K562 (cell line): ENCODE measurements around the gene CD47. TPM values are rescaled to one million over a fixed set of nuclear protein-coding genes. Genes with fewer than 3 reads are reported as not detected.
A peak's percentile ranks its signal among the peaks of the same experiment; 100 is the strongest.

Source experiments
- ARID1B ChIP-seq: fragments of 450-650 bp; IDR thresholded peaks from 2 replicates; pipeline ENCODE4 v1.6.1; 2016; ENCODE audit warnings: antibody characterized with exemption, mild to moderate bottlenecking, inconsistent platforms
- CBFA2T3 ChIP-seq: fragments of 450-650 bp; IDR thresholded peaks from 2 replicates; pipeline ENCODE4 v1.6.1; 2017
- CREM ChIP-seq: IDR thresholded peaks from 2 replicates; pipeline ENCODE4 v1.6.1; 2014; ENCODE audit warnings: antibody characterized with exemption, low read depth
- FOXP1 ChIP-seq: sonication (generic); formaldehyde crosslinking; IDR thresholded peaks from 2 replicates; pipeline ENCODE4 v1.8.0; 2022; ENCODE audit warnings: mild to moderate bottlenecking, missing genetic modification reagents
- GABPA ChIP-seq: fragments of 200-800 bp; sonication (Bioruptor generic); conservative IDR thresholded peaks from 2 replicates; pipeline ENCODE4 v1.6.1; 2016; ENCODE audit warnings: low read depth, missing genetic modification characterization, missing compliant biosample characterization
- KLF1 ChIP-seq: fragments of 450-650 bp; IDR thresholded peaks from 2 replicates; pipeline ENCODE4 v1.6.1; 2016; ENCODE audit warnings: missing genetic modification characterization, missing compliant biosample characterization
- POLR3A ChIP-seq: IDR thresholded peaks from 2 replicates; pipeline ENCODE4 v1.6.1; 2011; ENCODE audit warnings: borderline replicate concordance, mild to moderate bottlenecking, moderate library complexity; ENCODE audit not compliant: insufficient read length, insufficient read depth; ENCODE audit errors: extremely low read depth
- SMARCA4 ChIP-seq: fragments of 450-650 bp; IDR thresholded peaks from 2 replicates; pipeline ENCODE4 v1.6.1; 2016
- SOX6 ChIP-seq: fragments of 450-650 bp; IDR thresholded peaks from 2 replicates; pipeline ENCODE4 v1.6.1; 2014; ENCODE audit warnings: mild to moderate bottlenecking
- SRF ChIP-seq, 2 experiments: fragments of 250-450, 450-650 bp in 1 of 2; sonication (Bioruptor Pico) in 1 of 2; sonication (generic) in 1 of 2; formaldehyde crosslinking; IDR thresholded peaks; 2 replicates each; pipeline versions ENCODE4 v1.5.0 to v1.5.1; 2020 to 2022; ENCODE audit warnings: mild to moderate bottlenecking in 1 of 2, missing genetic modification reagents in 1 of 2
- TCF3 ChIP-seq: sonication (generic); formaldehyde crosslinking; IDR thresholded peaks from 2 replicates; pipeline ENCODE4 v1.4.0; 2020; ENCODE audit warnings: mild to moderate bottlenecking, missing genetic modification reagents
- TEAD4 ChIP-seq, 2 experiments: sonication (generic) in 1 of 2; formaldehyde crosslinking in 1 of 2; IDR thresholded peaks; 2 replicates each; pipeline versions ENCODE4 v1.6.1 to v1.8.0; 2012 to 2022; ENCODE audit warnings: borderline replicate concordance in 1 of 2, inconsistent platforms in 1 of 2, low read length in 1 of 2, mild to moderate bottlenecking in 1 of 2, missing genetic modification reagents in 1 of 2
- XRCC4 ChIP-seq: IDR thresholded peaks from one replicate; pipeline ENCODE4 v1.6.1; 2011; ENCODE audit not compliant: insufficient read depth, insufficient read length; ENCODE audit errors: extremely low read depth
- YY1 ChIP-seq, 3 experiments: IDR thresholded peaks; 2 replicates each; pipeline ENCODE4 v1.6.1; 2011; ENCODE audit warnings: low read length in 2 of 3, mild to moderate bottlenecking in 2 of 3, moderate library complexity in 2 of 3, borderline replicate concordance in 1 of 3, control low read depth in 1 of 3, low read depth in 1 of 3; ENCODE audit not compliant: insufficient read depth in 3 of 3, insufficient replicate concordance in 2 of 3, control insufficient read depth in 1 of 3, insufficient read length in 1 of 3; ENCODE audit errors: extremely low read depth in 1 of 3
- polyA plus RNA-seq, 8 experiments: library from polyadenylated mRNA; depleted of rRNA in 4 of 8; stranded (reverse) in 5 of 8; unstranded in 3 of 8; fragments of >200 nt; fragmentation: Nextera tagmentation in 2 of 8; fragmentation: Illumina TruSeq in 1 of 8; extraction: Ambion mirVana in 2 of 8; extraction: Trizol in 1 of 8; gene quantifications; 2 replicates each; pipeline versions ENCODE4 v1.2.1 to v1.2.3, GENCODE V29; 2011 to 2014; ENCODE audit warnings: inconsistent platforms in 1 of 8, missing spikeins in 1 of 8
- total RNA-seq, 7 experiments: library from RNA; depleted of rRNA in 6 of 7; stranded (reverse); fragments of >200 nt in 6 of 7; fragmentation: Illumina TruSeq in 2 of 7; extraction: Trizol in 2 of 7; gene quantifications; 2 replicates each; pipeline versions ENCODE4 v1.2.1 to v1.2.3, GENCODE V29; 2011 to 2021; ENCODE audit warnings: low replicate concordance in 1 of 7
- TF ChIP-seq, protein P1 (sequence below): fragments of 150-350 bp; IDR thresholded peaks from 2 replicates; pipeline ENCODE4 v1.6.1; 2014; ENCODE audit warnings: low read depth, mild to moderate bottlenecking, low read length, borderline replicate concordance
- TF ChIP-seq, protein P2 (sequence below): fragments of 450-650 bp; formaldehyde crosslinking; conservative IDR thresholded peaks from 2 replicates; pipeline ENCODE4 v1.4.0; 2022; ENCODE audit warnings: mild to moderate bottlenecking, missing genetic modification characterization
- TF ChIP-seq, protein P3 (sequence below): fragments of 450-650 bp; IDR thresholded peaks from 2 replicates; pipeline ENCODE4 v1.7.0; 2016; ENCODE audit warnings: borderline replicate concordance

Gene CD47
- total and polyA plus RNA-seq, 9 of the 15 experiments (the other 6 are each of a cell fraction or from before 2014, with no cell fraction given), result 10.2 to 62.6 (median 36.3) TPM

DNA sequence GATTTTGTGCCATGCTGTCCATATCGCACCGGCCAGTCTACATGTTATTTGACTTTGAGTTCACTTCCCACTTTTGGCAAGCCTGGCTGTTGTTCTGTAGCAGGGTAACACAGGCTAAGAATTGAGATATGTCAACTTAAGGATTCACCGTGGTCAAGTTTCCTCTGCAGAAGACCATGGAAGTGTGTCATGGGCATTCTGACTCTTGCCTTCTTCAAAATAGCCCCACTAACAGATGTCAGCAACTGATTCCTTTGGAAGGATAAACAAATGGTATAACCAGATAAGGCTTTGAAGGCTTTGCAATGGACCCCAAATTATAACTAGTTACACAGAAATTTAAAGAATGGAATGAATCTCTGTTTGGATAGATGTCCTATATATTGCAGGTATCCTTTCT, 20.1 kb upstream of the CD47 start (continued):
- TF ChIP-seq, protein P1, sequence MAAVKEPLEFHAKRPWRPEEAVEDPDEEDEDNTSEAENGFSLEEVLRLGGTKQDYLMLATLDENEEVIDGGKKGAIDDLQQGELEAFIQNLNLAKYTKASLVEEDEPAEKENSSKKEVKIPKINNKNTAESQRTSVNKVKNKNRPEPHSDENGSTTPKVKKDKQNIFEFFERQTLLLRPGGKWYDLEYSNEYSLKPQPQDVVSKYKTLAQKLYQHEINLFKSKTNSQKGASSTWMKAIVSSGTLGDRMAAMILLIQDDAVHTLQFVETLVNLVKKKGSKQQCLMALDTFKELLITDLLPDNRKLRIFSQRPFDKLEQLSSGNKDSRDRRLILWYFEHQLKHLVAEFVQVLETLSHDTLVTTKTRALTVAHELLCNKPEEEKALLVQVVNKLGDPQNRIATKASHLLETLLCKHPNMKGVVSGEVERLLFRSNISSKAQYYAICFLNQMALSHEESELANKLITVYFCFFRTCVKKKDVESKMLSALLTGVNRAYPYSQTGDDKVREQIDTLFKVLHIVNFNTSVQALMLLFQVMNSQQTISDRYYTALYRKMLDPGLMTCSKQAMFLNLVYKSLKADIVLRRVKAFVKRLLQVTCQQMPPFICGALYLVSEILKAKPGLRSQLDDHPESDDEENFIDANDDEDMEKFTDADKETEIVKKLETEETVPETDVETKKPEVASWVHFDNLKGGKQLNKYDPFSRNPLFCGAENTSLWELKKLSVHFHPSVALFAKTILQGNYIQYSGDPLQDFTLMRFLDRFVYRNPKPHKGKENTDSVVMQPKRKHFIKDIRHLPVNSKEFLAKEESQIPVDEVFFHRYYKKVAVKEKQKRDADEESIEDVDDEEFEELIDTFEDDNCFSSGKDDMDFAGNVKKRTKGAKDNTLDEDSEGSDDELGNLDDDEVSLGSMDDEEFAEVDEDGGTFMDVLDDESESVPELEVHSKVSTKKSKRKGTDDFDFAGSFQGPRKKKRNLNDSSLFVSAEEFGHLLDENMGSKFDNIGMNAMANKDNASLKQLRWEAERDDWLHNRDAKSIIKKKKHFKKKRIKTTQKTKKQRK, result no peak
- TF ChIP-seq, protein P2, sequence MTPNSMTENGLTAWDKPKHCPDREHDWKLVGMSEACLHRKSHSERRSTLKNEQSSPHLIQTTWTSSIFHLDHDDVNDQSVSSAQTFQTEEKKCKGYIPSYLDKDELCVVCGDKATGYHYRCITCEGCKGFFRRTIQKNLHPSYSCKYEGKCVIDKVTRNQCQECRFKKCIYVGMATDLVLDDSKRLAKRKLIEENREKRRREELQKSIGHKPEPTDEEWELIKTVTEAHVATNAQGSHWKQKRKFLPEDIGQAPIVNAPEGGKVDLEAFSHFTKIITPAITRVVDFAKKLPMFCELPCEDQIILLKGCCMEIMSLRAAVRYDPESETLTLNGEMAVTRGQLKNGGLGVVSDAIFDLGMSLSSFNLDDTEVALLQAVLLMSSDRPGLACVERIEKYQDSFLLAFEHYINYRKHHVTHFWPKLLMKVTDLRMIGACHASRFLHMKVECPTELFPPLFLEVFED (CRISPR knock-in tag), result no peak
- TF ChIP-seq SOX6 (0 out of 2 replicates have a peak, but pooled peaks have one; percentile 16), SMARCA4 (peak; percentile 39; the same call in 1 of the 2 replicates), CBFA2T3 (peak; percentile 65), GABPA (tag) (no peak), XRCC4 (no peak), KLF1 (tag) (no peak), ARID1B (peak; percentile 79), TCF3 (CRISPR knock-in tag) (peak; percentile 64), SRF (CRISPR knock-in tag; IDR thresholded peaks at IDR 0.05) (no peak), TEAD4 (IDR thresholded peaks at IDR 0.05; ENCODE audit: low read length) (peak; percentile 64; the same call in 1 of the 2 replicates), TEAD4 (CRISPR knock-in tag; IDR thresholded peaks at IDR 0.05; ENCODE audit: borderline replicate concordance) (no peak), CREM (no peak), POLR3A (no peak), YY1 (IDR thresholded peaks at IDR 0.05; ENCODE audit: borderline replicate concordance in 1 of 3, control insufficient read depth in 1 of 3, extremely low read depth in 1 of 3, insufficient read depth in 3 of 3, insufficient read length in 1 of 3, insufficient replicate concordance in 2 of 3, low read depth in 1 of 3, low read length in 2 of 3) (no peak), FOXP1 (CRISPR knock-in tag) (no peak)
- TF ChIP-seq, protein P3, sequence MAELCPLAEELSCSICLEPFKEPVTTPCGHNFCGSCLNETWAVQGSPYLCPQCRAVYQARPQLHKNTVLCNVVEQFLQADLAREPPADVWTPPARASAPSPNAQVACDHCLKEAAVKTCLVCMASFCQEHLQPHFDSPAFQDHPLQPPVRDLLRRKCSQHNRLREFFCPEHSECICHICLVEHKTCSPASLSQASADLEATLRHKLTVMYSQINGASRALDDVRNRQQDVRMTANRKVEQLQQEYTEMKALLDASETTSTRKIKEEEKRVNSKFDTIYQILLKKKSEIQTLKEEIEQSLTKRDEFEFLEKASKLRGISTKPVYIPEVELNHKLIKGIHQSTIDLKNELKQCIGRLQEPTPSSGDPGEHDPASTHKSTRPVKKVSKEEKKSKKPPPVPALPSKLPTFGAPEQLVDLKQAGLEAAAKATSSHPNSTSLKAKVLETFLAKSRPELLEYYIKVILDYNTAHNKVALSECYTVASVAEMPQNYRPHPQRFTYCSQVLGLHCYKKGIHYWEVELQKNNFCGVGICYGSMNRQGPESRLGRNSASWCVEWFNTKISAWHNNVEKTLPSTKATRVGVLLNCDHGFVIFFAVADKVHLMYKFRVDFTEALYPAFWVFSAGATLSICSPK, result no peak
